Measurements from ENCODE around the gene EXOC3L4. TPM values are rescaled to one million over a fixed set of nuclear protein-coding genes. Genes with fewer than 3 reads are reported as not detected.

EXOC3L4 gene
- total and polyA plus RNA-seq, 2 of the 8 experiments (the other 6 are each of a cell fraction or from before 2014, with no cell fraction given) = 0.45 to 0.57 TPM

DNA sequence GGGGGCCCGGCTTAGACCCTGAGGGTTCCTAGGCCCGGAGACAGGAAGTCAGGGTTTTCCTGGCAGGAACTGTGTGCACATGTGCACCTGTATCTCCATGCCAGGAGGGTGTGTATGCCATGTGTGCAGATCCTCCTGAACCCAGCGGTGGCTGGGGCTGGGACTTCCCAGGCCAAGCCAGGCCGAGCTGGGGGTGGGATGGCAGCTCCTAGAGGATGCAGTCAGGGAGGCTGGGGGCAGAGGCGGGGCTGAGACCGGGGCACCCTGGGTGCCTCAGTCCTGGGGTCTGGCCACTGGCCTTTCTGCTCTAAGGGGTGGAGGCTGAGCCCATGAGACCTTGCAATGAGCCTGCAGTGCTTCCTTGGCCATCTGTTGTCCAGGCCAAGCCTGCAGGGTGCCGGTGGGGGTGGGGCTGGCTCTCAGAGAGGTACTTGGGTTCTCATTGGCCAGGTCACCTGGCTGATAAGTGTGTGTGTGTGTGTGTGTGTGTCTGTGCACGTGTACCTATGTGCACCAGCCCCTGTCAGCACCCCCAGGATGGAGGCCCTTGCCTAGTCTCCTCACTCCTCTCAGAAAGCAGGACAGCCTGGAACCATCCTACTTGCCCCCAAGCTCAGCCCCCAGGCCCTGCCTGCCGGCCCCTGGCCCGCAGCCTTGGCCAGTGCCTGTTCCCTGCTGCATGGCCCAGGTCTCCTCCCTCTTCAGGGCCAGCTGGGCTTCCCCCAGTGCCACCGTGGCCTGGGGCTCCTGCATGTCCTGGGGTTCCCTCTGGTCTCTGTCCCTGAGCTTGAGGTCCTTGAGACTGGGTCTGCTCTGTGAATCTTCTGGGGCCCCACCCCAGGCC lies 18.1 kb downstream of the EXOC3L4 start:
- ChIA-PET CTCF (ENCODE audit: partially characterized antibody) (interaction anchor here (0.6 to 0.9 kb wide), 3 partner anchors 36 to 75 kb away, joined by 3 to 5 read pairs (median 4); no protein-coding TSS in a partner anchor), POLR2A (ENCODE audit: partially characterized antibody) (interaction anchor here (0.6 to 0.9 kb wide), 3 partner anchors 9 to 25 kb away, joined by 3 read pairs; no protein-coding TSS in a partner anchor)
- Histone ChIP-seq H3K4me2 (ENCODE audit: insufficient read depth in 1 of 2, low read depth in 2 of 2, low read length in 2 of 2) (no peak overlapping the region; a peak in 1 of 4 replicates), H3K79me2 (ENCODE audit: control insufficient read depth in 1 of 2, insufficient read depth in 2 of 2, low read length in 2 of 2) (no peaks in the 10 kb centered on the region), H2BK5ac (ENCODE audit: low read depth, low read length) (peak overlapping the region; percentile 78; the same call in 1 of the 2 replicates), H4K91ac (replicated peaks; ENCODE audit: insufficient read length, low read length) (peak overlapping the region; percentile 55), H3K9ac (replicated peaks in 1 of 4; ENCODE audit: extremely low read depth in 1 of 4, low read depth in 3 of 4, low read length in 3 of 4) (no peak overlapping the region), H3K36me3 (ENCODE audit: control insufficient read depth in 2 of 4, insufficient read depth in 4 of 4, low read length in 3 of 4) (no peaks in the 10 kb centered on the region), H2BK15ac (ENCODE audit: low read length) (peak overlapping the region; percentile 98), H3K23me2 (ENCODE audit: low read depth, low read length) (no peaks in the 10 kb centered on the region; the same call in 1 of the 2 replicates), H4K8ac (ENCODE audit: extremely low read depth, insufficient read depth, low read length) (peak overlapping the region; percentile 74; the same call in 1 of the 2 replicates), H3K56ac (replicated peaks; ENCODE audit: insufficient read length, low read depth, low read length) (no peak overlapping the region), H3K4me1 (replicated peaks in 1 of 4; ENCODE audit: control insufficient read depth in 3 of 4, insufficient read depth in 4 of 4, low read length in 3 of 4) (peaks cover 12 to 43% (median 35%) of the 10 kb centered on the region in 4 experiments), H2BK120ac (replicated peaks; ENCODE audit: low read depth, low read length) (peak overlapping the region; percentile 92), H2AFZ (ENCODE audit: low read length) (no peak overlapping the region), H3K18ac (ENCODE audit: extremely low read depth, low read length) (peak overlapping the region; percentile 83), H3K23ac (ENCODE audit: insufficient read length) (no peak overlapping the region), H3K27ac (ENCODE audit: low read depth, low read length) (no peak overlapping the region), H2BK20ac (ENCODE audit: low read length) (0 out of 2 replicates have a peak overlapping the region, but pooled peaks have one; percentile 72), H3K27me3 (replicated peaks in 1 of 4; ENCODE audit: control insufficient read depth in 3 of 4, extremely low read depth in 1 of 4, insufficient read depth in 3 of 4, low read length in 3 of 4) (peaks cover 0 to 4% (median 0%) of the 10 kb centered on the region in 4 experiments; a peak in 3 of 7 replicates), H3K9me3 (ENCODE audit: insufficient read depth in 2 of 2, low read depth in 1 of 2, low read length in 1 of 2) (no peaks in the 10 kb centered on the region), H2BK12ac (ENCODE audit: low read depth, low read length) (peak overlapping the region; percentile 90; the same call in 1 of the 2 replicates), H4K5ac (ENCODE audit: insufficient read length, low read depth, low read length) (no peak overlapping the region), H3K79me1 (ENCODE audit: low read depth, low read length) (no peaks in the 10 kb centered on the region), H3K4ac (replicated peaks; ENCODE audit: insufficient read length, low read depth, low read length) (peak overlapping the region; percentile 11), H3K14ac (ENCODE audit: insufficient read length) (no peak overlapping the region), H3K4me3 (ENCODE audit: extremely low read depth in 1 of 4, insufficient read depth in 2 of 4, low read depth in 3 of 4, low read length in 4 of 4) (no peak overlapping the region), H4K20me1 (replicated peaks in 1 of 2; ENCODE audit: control insufficient read depth in 1 of 2, insufficient read depth in 2 of 2, low read length in 2 of 2) (no peaks in the 10 kb centered on the region), H2AK5ac (ENCODE audit: low read depth, low read length) (peak overlapping the region; percentile 61; the same call in 1 of the 2 replicates)
- WGBS, 2 experiments (ENCODE audit: extremely low coverage in 1 of 2, insufficient coverage in 1 of 2, insufficient read length in 1 of 2, insufficient replicate concordance in 2 of 2, low coverage in 1 of 2, low lambda C conversion rate in 2 of 2, missing lambda C conversion rate in 1 of 2) = 88% methylated on average over 6 of the region's 11 CpGs; no CpG with 5 or more reads in 1 of the 2 experiments
- FAIRE-seq = no peak
- DNase-seq (ENCODE audit: low read depth in 1 of 2, low spot score in 2 of 2) = no peak
- no peak for TF ChIP-seq PHF8 (conservative IDR thresholded peaks at IDR 0.05; ENCODE audit: low read depth, low read length)
- no peak for TF ChIP-seq GTF2F1 (IDR thresholded peaks at IDR 0.05; ENCODE audit: borderline replicate concordance, low read depth, low read length)
- TF ChIP-seq SIRT6 (IDR thresholded peaks at IDR 0.05; ENCODE audit: low read length) = no peak
- TF ChIP-seq KDM1A (IDR thresholded peaks at IDR 0.05; ENCODE audit: borderline replicate concordance, low read length) = no peak
- no peak for TF ChIP-seq CHD2 (IDR thresholded peaks at IDR 0.05; ENCODE audit: low read length)
- no peak for TF ChIP-seq CTBP2 (IDR thresholded peaks at IDR 0.05; ENCODE audit: borderline replicate concordance, insufficient read depth, insufficient read length, low read length)
- TF ChIP-seq KDM5A (IDR thresholded peaks at IDR 0.05; ENCODE audit: low read length) = no peak
- TF ChIP-seq SRF (IDR thresholded peaks at IDR 0.05; ENCODE audit: low read depth, low read length) = no peak
- no peak for TF ChIP-seq NRF1 (IDR thresholded peaks at IDR 0.05; ENCODE audit: low read depth, low read length)
- no peak for TF ChIP-seq RAD21 (IDR thresholded peaks at IDR 0.05 in 1 of 2, conservative IDR thresholded peaks at IDR 0.05 in 1 of 2; ENCODE audit: low read depth in 2 of 2, low read length in 2 of 2)
- TF ChIP-seq TBP (IDR thresholded peaks at IDR 0.05; ENCODE audit: low read depth, low read length) = no peak

All from H1 (cell line).